ENCODE results near the gene RAB7A.

DNA sequence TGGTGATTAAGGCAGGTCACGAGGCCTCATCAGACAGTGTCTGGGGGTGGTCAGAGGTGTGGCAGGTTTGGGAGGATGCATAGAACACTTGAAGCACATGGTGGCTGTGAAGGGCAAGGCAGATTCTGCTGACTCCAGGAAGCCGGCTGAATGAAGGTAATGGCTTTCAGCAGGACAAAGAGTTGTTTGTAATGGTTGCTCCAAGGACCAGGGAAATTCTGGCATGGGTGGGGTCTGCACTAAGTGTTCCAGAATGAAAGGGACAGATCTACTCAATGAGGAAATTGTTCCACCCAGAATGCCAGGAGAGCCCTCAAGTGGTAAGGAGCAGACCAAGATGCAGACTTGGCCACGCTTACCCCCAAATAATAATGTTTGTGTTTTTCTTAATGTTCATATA is 82.7 kb downstream of the RAB7A start:
- no peak for TF ChIP-seq POLR2A (IDR thresholded peaks at IDR 0.05)
- TF ChIP-seq CTCF (IDR thresholded peaks at IDR 0.05) = no peak

Measured in thyroid gland (tissue), 4 donors.